GM12892 (cell line): ENCODE results near the gene CBL.
"Not testable (repeated sequence)": the region's sequence is repeated elsewhere in the genome, so short reads cannot be mapped to it uniquely, and the experiment has no call there.

ENCODE experiments used
- DNase-seq: peaks from one replicate; pipeline ENCODE4 v3.0.0; 2011; ENCODE audit not compliant: insufficient read length
- FAIRE-seq: peaks from 2 replicates; lab custom pipeline; 2011; peaks lifted over from hg19 to GRCh38; lab: Jason Lieb, UNC
- POLR2A ChIP-seq: IDR thresholded peaks from 2 replicates; pipeline ENCODE4 v1.6.1; 2011; ENCODE audit warnings: low read depth, low read length, control low read depth
- POLR2AphosphoS5 ChIP-seq: IDR thresholded peaks from 2 replicates; pipeline ENCODE4 v1.6.1; 2011; ENCODE audit warnings: low read depth, low read length, control low read depth
- TAF1 ChIP-seq: IDR thresholded peaks from 2 replicates; pipeline ENCODE4 v1.6.1; 2011; ENCODE audit warnings: low read depth, mild to moderate bottlenecking, control low read depth, low read length, borderline replicate concordance

CBL gene

GRCh38 chr11:119172513-119172912, 33.6 kb upstream of the CBL start:
- no peak for DNase-seq
- TF ChIP-seq TAF1 (no peak), POLR2A (no peak), POLR2AphosphoS5 (no peak)
- no peak for FAIRE-seq

- DNase-seq (no peak), FAIRE-seq (no peak)
- TF ChIP-seq TAF1 (no peak), POLR2AphosphoS5 (no peak), POLR2A (no peak)
These were observed 32.7 kb upstream of the CBL start for GRCh38 chr11:119173453-119173852.

GRCh38 chr11:119175493-119176077, 30.6 kb upstream of the CBL start:
- no peak for FAIRE-seq
- TF ChIP-seq POLR2AphosphoS5 = no peak
- TF ChIP-seq POLR2A = no peak
- TF ChIP-seq TAF1 = no peak
- no peak for DNase-seq

GRCh38 chr11:119178166-119178680, 27.9 kb upstream of the CBL start:
- TF ChIP-seq POLR2AphosphoS5 (no peak), POLR2A (no peak), TAF1 (no peak)
- no peak for FAIRE-seq
- no peak for DNase-seq

GRCh38 chr11:119179342-119179741, 26.8 kb upstream of the CBL start:
- TF ChIP-seq POLR2A = no peak
- no peak for TF ChIP-seq TAF1
- no peak for TF ChIP-seq POLR2AphosphoS5
- no peak for DNase-seq
- FAIRE-seq = no peak

- TF ChIP-seq POLR2AphosphoS5 (no peak), TAF1 (no peak), POLR2A (no peak)
- DNase-seq (no peak), FAIRE-seq (no peak)
These were observed 26.2 kb upstream of the CBL start for GRCh38 chr11:119179983-119180382.

- FAIRE-seq (no peak), DNase-seq (no peak)
- TF ChIP-seq POLR2AphosphoS5 (no peak), TAF1 (no peak), POLR2A (no peak)
These were observed 25.1 kb upstream of the CBL start for GRCh38 chr11:119180729-119181676.

- DNase-seq = no peak
- FAIRE-seq = no peak
- no peak for TF ChIP-seq POLR2A
- no peak for TF ChIP-seq POLR2AphosphoS5
- TF ChIP-seq TAF1 = no peak
These were observed 24.3 kb upstream of the CBL start for GRCh38 chr11:119181677-119182412.

GRCh38 chr11:119184399-119184798, 21.7 kb upstream of the CBL start:
- FAIRE-seq, DNase-seq: not testable (repeated sequence)

GRCh38 chr11:119185981-119186634, 20.0 kb upstream of the CBL start:
- FAIRE-seq = no peak
- no peak for TF ChIP-seq POLR2A
- TF ChIP-seq TAF1 = no peak
- TF ChIP-seq POLR2AphosphoS5 = no peak

GRCh38 chr11:119187123-119187892, 18.8 kb upstream of the CBL start:
- FAIRE-seq = no peak
- TF ChIP-seq POLR2AphosphoS5 (no peak), POLR2A (no peak), TAF1 (no peak)
- no peak for DNase-seq

More at GRCh38 chr11:119185981-119186634, 20.0 kb upstream of the CBL start:
- DNase-seq = no peak
